HepG2 (cell line): ENCODE measurements around the gene LMF2. TPM values are rescaled to one million over a fixed set of nuclear protein-coding genes. Genes with fewer than 3 reads are reported as not detected.
A peak's percentile ranks its signal among the peaks of the same experiment; 100 is the strongest.

Experiments
- ATF3 ChIP-seq: sonication (generic); formaldehyde crosslinking; IDR thresholded peaks from 2 replicates; pipeline ENCODE4 v1.4.0; 2020; ENCODE audit warnings: missing genetic modification reagents
- DMAP1 ChIP-seq: IDR thresholded peaks from 2 replicates; pipeline ENCODE4 v1.6.1; 2016
- FIP1L1 ChIP-seq: fragments of 200-400 bp; formaldehyde crosslinking; IDR thresholded peaks from 2 replicates; pipeline ENCODE4 v1.6.1; 2018; ENCODE audit warnings: low read depth, mild to moderate bottlenecking, low read length, moderate library complexity, borderline replicate concordance; ENCODE audit not compliant: insufficient read depth
- FOXP1 ChIP-seq, 2 experiments: fragments of 450-650 bp in 1 of 2; IDR thresholded peaks; 2 replicates each; pipeline ENCODE4 v1.6.1; 2017 to 2018; ENCODE audit warnings: antibody characterized with exemption in 1 of 2
- HINFP ChIP-seq: sonication (generic); formaldehyde crosslinking; IDR thresholded peaks from 2 replicates; pipeline ENCODE4 v1.4.0; 2020; ENCODE audit warnings: low read depth, mild to moderate bottlenecking, missing genetic modification reagents
- KDM5B ChIP-seq: sonication (generic); formaldehyde crosslinking; IDR thresholded peaks from 2 replicates; pipeline ENCODE4 v1.4.0; 2020; ENCODE audit warnings: missing genetic modification reagents, mild to moderate bottlenecking, borderline replicate concordance
- NR0B2 ChIP-seq: sonication (generic); formaldehyde crosslinking; IDR thresholded peaks from 2 replicates; pipeline ENCODE4 v1.4.0; 2020; ENCODE audit warnings: mild to moderate bottlenecking, missing genetic modification reagents
- PAXIP1 ChIP-seq: sonication (generic); formaldehyde crosslinking; conservative IDR thresholded peaks from 2 replicates; pipeline ENCODE4 v1.4.0; 2020; ENCODE audit warnings: mild to moderate bottlenecking, missing genetic modification reagents, moderate library complexity
- POGZ ChIP-seq: sonication (generic); formaldehyde crosslinking; IDR thresholded peaks from 2 replicates; pipeline ENCODE4 v1.4.0; 2020; ENCODE audit warnings: mild to moderate bottlenecking, missing genetic modification reagents
- POLR2G ChIP-seq: fragments of 200-400 bp; formaldehyde crosslinking; IDR thresholded peaks from 2 replicates; pipeline ENCODE4 v1.6.1; 2018; ENCODE audit warnings: mild to moderate bottlenecking, low read depth, low read length, moderate library complexity
- TFAP4 ChIP-seq: sonication (generic); IDR thresholded peaks from 2 replicates; pipeline ENCODE4 v1.6.1; 2016; ENCODE audit warnings: low read depth, borderline replicate concordance
- U2AF1 ChIP-seq: fragments of 200-400 bp; formaldehyde crosslinking; optimal IDR thresholded peaks from 2 replicates; pipeline ENCODE3; 2017; ENCODE audit warnings: mild to moderate bottlenecking, low read depth, low read length
- ZNF232 ChIP-seq: sonication (generic); formaldehyde crosslinking; IDR thresholded peaks from 2 replicates; pipeline ENCODE4 v1.4.0; 2020; ENCODE audit warnings: missing genetic modification reagents, borderline replicate concordance
- ZNF451 ChIP-seq: sonication (generic); formaldehyde crosslinking; IDR thresholded peaks from 2 replicates; pipeline ENCODE4 v1.5.0; 2020; ENCODE audit warnings: mild to moderate bottlenecking, missing genetic modification reagents
- ZNF572 ChIP-seq: sonication (generic); formaldehyde crosslinking; IDR thresholded peaks from 2 replicates; pipeline ENCODE4 v1.5.1; 2020; ENCODE audit warnings: mild to moderate bottlenecking, missing genetic modification reagents
- ZNF672 ChIP-seq: sonication (generic); formaldehyde crosslinking; IDR thresholded peaks from 2 replicates; pipeline ENCODE4 v1.8.1; 2022; ENCODE audit warnings: missing genetic modification reagents
- ZNF737 ChIP-seq: sonication (generic); formaldehyde crosslinking; IDR thresholded peaks from 2 replicates; pipeline ENCODE4 v1.5.0; 2020; ENCODE audit warnings: missing genetic modification reagents, mild to moderate bottlenecking, borderline replicate concordance
- ZNF761 ChIP-seq: sonication (generic); formaldehyde crosslinking; conservative IDR thresholded peaks from 2 replicates; pipeline ENCODE4 v1.4.0; 2020; ENCODE audit warnings: mild to moderate bottlenecking, missing genetic modification reagents
- ZSCAN21 ChIP-seq: sonication (generic); formaldehyde crosslinking; IDR thresholded peaks from 2 replicates; pipeline ENCODE4 v1.8.0; 2022; ENCODE audit warnings: mild to moderate bottlenecking, missing genetic modification reagents, moderate library complexity, borderline replicate concordance
- polyA plus RNA-seq, 8 experiments: library from polyadenylated mRNA; depleted of rRNA in 3 of 8; stranded (reverse) in 7 of 8; unstranded in 1 of 8; fragments of >200 nt; fragmentation: Illumina TruSeq in 4 of 8; extraction: Trizol in 4 of 8; gene quantifications; 2 replicates each; pipeline versions ENCODE4 v1.2.1 to v1.2.3, GENCODE V29; 2011 to 2016; ENCODE audit warnings: low read depth in 4 of 8, missing spikeins in 1 of 8, mixed read lengths in 1 of 8; ENCODE audit not compliant: insufficient read depth in 1 of 8
- total RNA-seq, 5 experiments: library from RNA; depleted of rRNA; stranded (reverse); fragments of >200 nt; fragmentation: Illumina TruSeq; extraction: Trizol; gene quantifications; 2 replicates each; pipeline ENCODE4 v1.2.3, GENCODE V29; 2016; ENCODE audit warnings: low read depth in 1 of 5
- TF ChIP-seq, protein P1 (sequence below): sonication (generic); formaldehyde crosslinking; IDR thresholded peaks from 2 replicates; pipeline ENCODE4 v1.4.0; 2020; ENCODE audit warnings: missing genetic modification reagents

The LMF2 gene
- total and polyA plus RNA-seq, 2 of the 13 experiments (the other 11 are each of a cell fraction or from before 2014, with no cell fraction given), result 23.3 to 30.6 TPM

GRCh38 chr22:50530580-50530876 lies 23.0 kb upstream of the LMF2 start (continued):
- TF ChIP-seq TFAP4, result 0 out of 2 replicates have a peak, but pooled peaks have one; percentile 64
- 0 out of 2 replicates have a peak, but pooled peaks have one; percentile 5 for TF ChIP-seq HINFP (CRISPR knock-in tag)
- no peak for TF ChIP-seq FOXP1 (IDR thresholded peaks at IDR 0.05)
- no peak for TF ChIP-seq FOXP1 (CRISPR knock-in tag; IDR thresholded peaks at IDR 0.05)
- TF ChIP-seq ATF3 (CRISPR knock-in tag), result no peak
- TF ChIP-seq PAXIP1, result peak; percentile 78
- peak; percentile 77; the same call in 1 of the 2 replicates for TF ChIP-seq ZNF672 (CRISPR knock-in tag)
- TF ChIP-seq POGZ (CRISPR knock-in tag), result 0 out of 2 replicates have a peak, but pooled peaks have one; percentile 8
- TF ChIP-seq ZNF451 (CRISPR knock-in tag), result 0 out of 2 replicates have a peak, but pooled peaks have one; percentile 12
- TF ChIP-seq KDM5B (CRISPR knock-in tag), result peak; percentile 61; the same call in 1 of the 2 replicates
- peak; percentile 3; the same call in 1 of the 2 replicates for TF ChIP-seq POLR2G
- TF ChIP-seq, protein P1, sequence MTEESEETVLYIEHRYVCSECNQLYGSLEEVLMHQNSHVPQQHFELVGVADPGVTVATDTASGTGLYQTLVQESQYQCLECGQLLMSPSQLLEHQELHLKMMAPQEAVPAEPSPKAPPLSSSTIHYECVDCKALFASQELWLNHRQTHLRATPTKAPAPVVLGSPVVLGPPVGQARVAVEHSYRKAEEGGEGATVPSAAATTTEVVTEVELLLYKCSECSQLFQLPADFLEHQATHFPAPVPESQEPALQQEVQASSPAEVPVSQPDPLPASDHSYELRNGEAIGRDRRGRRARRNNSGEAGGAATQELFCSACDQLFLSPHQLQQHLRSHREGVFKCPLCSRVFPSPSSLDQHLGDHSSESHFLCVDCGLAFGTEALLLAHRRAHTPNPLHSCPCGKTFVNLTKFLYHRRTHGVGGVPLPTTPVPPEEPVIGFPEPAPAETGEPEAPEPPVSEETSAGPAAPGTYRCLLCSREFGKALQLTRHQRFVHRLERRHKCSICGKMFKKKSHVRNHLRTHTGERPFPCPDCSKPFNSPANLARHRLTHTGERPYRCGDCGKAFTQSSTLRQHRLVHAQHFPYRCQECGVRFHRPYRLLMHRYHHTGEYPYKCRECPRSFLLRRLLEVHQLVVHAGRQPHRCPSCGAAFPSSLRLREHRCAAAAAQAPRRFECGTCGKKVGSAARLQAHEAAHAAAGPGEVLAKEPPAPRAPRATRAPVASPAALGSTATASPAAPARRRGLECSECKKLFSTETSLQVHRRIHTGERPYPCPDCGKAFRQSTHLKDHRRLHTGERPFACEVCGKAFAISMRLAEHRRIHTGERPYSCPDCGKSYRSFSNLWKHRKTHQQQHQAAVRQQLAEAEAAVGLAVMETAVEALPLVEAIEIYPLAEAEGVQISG (CRISPR knock-in tag), result peak; percentile 29
- no peak for TF ChIP-seq NR0B2 (CRISPR knock-in tag)
- peak; percentile 6 for TF ChIP-seq U2AF1
- TF ChIP-seq ZNF737 (CRISPR knock-in tag), result peak; percentile 15; the same call in 1 of the 2 replicates
- TF ChIP-seq DMAP1 (CRISPR knock-in tag), result peak; percentile 51; the same call in 1 of the 2 replicates
- no peak for TF ChIP-seq ZNF232 (CRISPR knock-in tag)
- TF ChIP-seq ZNF761 (CRISPR knock-in tag), result peak; percentile 77; the same call in 1 of the 2 replicates
- 0 out of 2 replicates have a peak, but pooled peaks have one; percentile 35 for TF ChIP-seq FIP1L1
- TF ChIP-seq ZSCAN21 (CRISPR knock-in tag), result no peak
- 0 out of 2 replicates have a peak, but pooled peaks have one; percentile 37 for TF ChIP-seq ZNF572
